Gastrocnemius medialis (tissue), 4 donors: ENCODE data around the gene TIAM2. TPM values are rescaled to one million over a fixed set of nuclear protein-coding genes. Genes with fewer than 3 reads are reported as not detected.

Source experiments
- ATAC-seq, 2 donors: fragments of 150-250 bp; one replicate each; pipeline ENCODE4 v1.9.1; 2016
- DNase-seq, 2 donors: peaks; one replicate each; pipeline ENCODE4 v3.0.0-alpha.2; 2019
- H3K27ac ChIP-seq, 4 donors: fragments of 200-600 bp; sonication (generic); 1 replicate in 1 of 4; 2 replicates in 3 of 4; pipeline ENCODE4 v1.5.1; 2016 to 2018; ENCODE audit warnings: mild to moderate bottlenecking in 2 of 4, moderate library complexity in 1 of 4
- H3K27me3 ChIP-seq, 3 donors: fragments of 200-600 bp; sonication (generic) in 2 of 3; 1 replicate in 1 of 3; 2 replicates in 2 of 3; pipeline versions ENCODE4 v1.5.1 to v1.6.0; 2016 to 2019; ENCODE audit warnings: mild to moderate bottlenecking in 1 of 3, moderate library complexity in 1 of 3
- H3K36me3 ChIP-seq, 2 donors: fragments of 200-600 bp; sonication (generic) in 1 of 2; one replicate each; pipeline ENCODE4 v1.5.1; 2017 to 2018
- H3K4me1 ChIP-seq, 2 donors: fragments of 200-600 bp; sonication (generic) in 1 of 2; one replicate each; pipeline ENCODE4 v1.5.1; 2016 to 2017; ENCODE audit warnings: mild to moderate bottlenecking in 2 of 2
- H3K4me3 ChIP-seq, 4 donors: fragments of 200-600 bp; sonication (generic) in 3 of 4; 1 replicate in 1 of 4; 2 replicates in 3 of 4; pipeline ENCODE4 v1.5.1; 2016 to 2019; ENCODE audit warnings: mild to moderate bottlenecking in 2 of 4
- H3K9me3 ChIP-seq, 3 donors: fragments of 200-600 bp; sonication (generic) in 2 of 3; 1 replicate in 1 of 3; 2 replicates in 2 of 3; pipeline ENCODE4 v1.5.1; 2016 to 2019
- POLR2A ChIP-seq, 2 donors: fragments of 450-650 bp; IDR thresholded peaks; one replicate each; pipeline ENCODE4 v1.6.1; 2017; ENCODE audit warnings: antibody characterized with exemption in 2 of 2, mild to moderate bottlenecking in 2 of 2, moderate library complexity in 2 of 2
- in situ Hi-C, 4 donors: fragments of 200-750 bp; cut with MboI; loops; one replicate each; pipeline versions ENCODE4 v1.15.0 to v1.8.0; 2017; ENCODE audit warnings: low sequenced_read_pairs in 4 of 4
- intact Hi-C: fragments of 100-400 bp; cut with DNase I; formaldehyde crosslinking; loops from one replicate; pipeline ENCODE4 v1.15.1; 2023; ENCODE audit warnings: low total_unique reads
- total RNA-seq, 4 donors: library from RNA; depleted of rRNA; stranded (reverse); fragments of >200 nt; gene quantifications; one replicate each; pipeline versions ENCODE4 v1.1.0 to v1.2.3, GENCODE V29; 2016
- TF ChIP-seq, protein P1 (sequence below), 5 experiments: fragments of 450-650 bp in 3 of 5; fragments of 200-600 bp in 2 of 5; sonication (generic) in 2 of 5; IDR thresholded peaks in 4 of 5; conservative IDR thresholded peaks in 1 of 5; 1 replicate in 4 of 5; 2 replicates in 1 of 5; pipeline ENCODE4 v1.5.1; 2016 to 2019; ENCODE audit warnings: antibody characterized with exemption in 5 of 5, mild to moderate bottlenecking in 3 of 5, moderate library complexity in 3 of 5

Gene TIAM2
- total RNA-seq, 4 donors from 2014 or later: 4.4 to 18.8 (median 13.6) TPM

DNA sequence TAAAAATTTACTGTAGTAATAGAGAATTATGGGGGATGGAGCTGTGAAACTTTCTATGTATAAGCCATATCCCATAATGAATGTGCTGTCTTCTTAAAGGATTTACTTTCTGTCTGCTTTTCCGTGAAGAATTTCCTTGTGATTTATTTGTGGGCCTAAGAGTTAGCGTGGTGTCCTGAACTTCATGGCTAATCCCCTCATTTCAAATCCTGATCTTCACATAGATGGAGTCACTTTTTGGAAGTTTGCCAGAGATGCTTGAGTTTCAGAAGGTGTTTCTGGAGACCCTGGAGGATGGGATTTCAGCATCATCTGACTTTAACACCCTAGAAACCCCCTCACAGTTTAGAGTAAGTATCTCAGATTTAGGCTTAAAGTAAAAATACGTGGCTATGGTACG, 249.3 kb downstream of the TIAM2 start:
- intact Hi-C loops (no loop called here), in situ Hi-C loops (loop anchor here in 1 of 4 donors (10.0 kb wide), 1 partner anchor 70 kb away; no protein-coding TSS in a partner anchor)
- TF ChIP-seq, protein P1, sequence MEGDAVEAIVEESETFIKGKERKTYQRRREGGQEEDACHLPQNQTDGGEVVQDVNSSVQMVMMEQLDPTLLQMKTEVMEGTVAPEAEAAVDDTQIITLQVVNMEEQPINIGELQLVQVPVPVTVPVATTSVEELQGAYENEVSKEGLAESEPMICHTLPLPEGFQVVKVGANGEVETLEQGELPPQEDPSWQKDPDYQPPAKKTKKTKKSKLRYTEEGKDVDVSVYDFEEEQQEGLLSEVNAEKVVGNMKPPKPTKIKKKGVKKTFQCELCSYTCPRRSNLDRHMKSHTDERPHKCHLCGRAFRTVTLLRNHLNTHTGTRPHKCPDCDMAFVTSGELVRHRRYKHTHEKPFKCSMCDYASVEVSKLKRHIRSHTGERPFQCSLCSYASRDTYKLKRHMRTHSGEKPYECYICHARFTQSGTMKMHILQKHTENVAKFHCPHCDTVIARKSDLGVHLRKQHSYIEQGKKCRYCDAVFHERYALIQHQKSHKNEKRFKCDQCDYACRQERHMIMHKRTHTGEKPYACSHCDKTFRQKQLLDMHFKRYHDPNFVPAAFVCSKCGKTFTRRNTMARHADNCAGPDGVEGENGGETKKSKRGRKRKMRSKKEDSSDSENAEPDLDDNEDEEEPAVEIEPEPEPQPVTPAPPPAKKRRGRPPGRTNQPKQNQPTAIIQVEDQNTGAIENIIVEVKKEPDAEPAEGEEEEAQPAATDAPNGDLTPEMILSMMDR (IDR thresholded peaks at IDR 0.05 in 4 of 5, conservative IDR thresholded peaks at IDR 0.05 in 1 of 5): no peak
- TF ChIP-seq POLR2A (IDR thresholded peaks at IDR 0.05): no peak
- H3K4me3 ChIP-seq: no peak overlapping the region
- peaks cover 0 to 22% of the 10 kb centered on the region in 2 donors for H3K36me3 ChIP-seq
- no peaks in the 10 kb centered on the region for H3K4me1 ChIP-seq
- H3K27ac ChIP-seq: no peak overlapping the region
- no peaks in the 10 kb centered on the region for H3K9me3 ChIP-seq
- no peak for DNase-seq
- no peak for ATAC-seq
- H3K27me3 ChIP-seq: no peaks in the 10 kb centered on the region

DNA sequence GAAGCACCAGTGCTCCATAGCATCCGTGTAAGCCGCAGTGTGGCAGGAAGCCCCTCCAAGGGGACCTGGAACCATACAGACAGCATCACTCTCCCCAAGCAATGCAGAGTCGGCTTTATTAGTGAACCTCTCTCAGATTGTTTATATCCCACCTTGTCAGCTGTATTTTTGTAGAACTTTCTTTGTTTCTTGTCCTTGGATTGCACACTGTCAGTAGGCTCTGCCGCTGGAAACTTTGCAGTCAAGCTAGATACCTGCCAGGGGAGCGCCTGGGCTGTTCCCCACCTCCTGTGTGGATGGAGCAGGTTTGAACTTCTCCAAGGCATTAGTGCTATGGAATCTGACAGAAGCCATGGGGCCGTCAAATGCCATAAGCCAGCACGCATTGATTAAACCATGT, 250.1 kb downstream of the TIAM2 start:
- H3K4me3 ChIP-seq: no peak overlapping the region
- TF ChIP-seq, protein P1 (IDR thresholded peaks at IDR 0.05 in 4 of 5, conservative IDR thresholded peaks at IDR 0.05 in 1 of 5): no peak
- TF ChIP-seq POLR2A (IDR thresholded peaks at IDR 0.05): no peak
- intact Hi-C loops (no loop called here), in situ Hi-C loops (loop anchor here in 1 of 4 donors (10.0 kb wide), 1 partner anchor 70 kb away; no protein-coding TSS in a partner anchor)
- H3K9me3 ChIP-seq: no peaks in the 10 kb centered on the region
- no peak overlapping the region for H3K27ac ChIP-seq
- ATAC-seq (no peak), DNase-seq (no peak)
- no peaks in the 10 kb centered on the region for H3K4me1 ChIP-seq
- H3K27me3 ChIP-seq: no peaks in the 10 kb centered on the region
- H3K36me3 ChIP-seq: peaks cover 0 to 22% of the 10 kb centered on the region in 2 donors

DNA sequence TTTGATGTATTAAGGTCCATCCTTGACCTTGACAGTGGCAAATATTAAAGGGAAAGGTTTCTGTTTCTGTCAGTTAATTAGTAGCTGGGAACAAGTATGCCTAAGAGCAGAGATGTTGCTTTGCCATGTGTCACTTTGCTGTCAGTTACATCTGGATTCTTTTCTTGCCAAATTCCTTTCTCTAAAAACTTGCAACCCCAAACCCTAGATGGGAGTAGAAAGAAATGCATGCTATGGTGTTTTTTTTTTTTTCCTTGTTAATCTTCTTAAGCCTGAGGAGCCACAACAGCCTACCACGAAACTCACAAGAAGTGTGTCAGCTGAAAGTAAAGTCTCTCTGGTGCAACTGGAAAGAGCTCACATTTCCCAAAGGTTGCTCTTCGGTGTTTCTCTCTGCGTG, 250.7 kb downstream of the TIAM2 start:
- no peaks in the 10 kb centered on the region for H3K4me1 ChIP-seq
- intact Hi-C loops: no loop called here
- TF ChIP-seq, protein P1 (IDR thresholded peaks at IDR 0.05 in 4 of 5, conservative IDR thresholded peaks at IDR 0.05 in 1 of 5): no peak
- no peak for TF ChIP-seq POLR2A (IDR thresholded peaks at IDR 0.05)
- ATAC-seq (no peak), DNase-seq (no peak)
- no peaks in the 10 kb centered on the region for H3K9me3 ChIP-seq
- H3K4me3 ChIP-seq: no peak overlapping the region
- in situ Hi-C loops: loop anchor here in 1 of 4 donors (10.0 kb wide), 1 partner anchor 71 kb away; no protein-coding TSS in a partner anchor
- H3K27ac ChIP-seq: no peak overlapping the region
- no peaks in the 10 kb centered on the region for H3K27me3 ChIP-seq
- H3K36me3 ChIP-seq: peaks cover 0 to 22% of the 10 kb centered on the region in 2 donors

GRCh38 chr6:155246825-155247224, 251.7 kb downstream of the TIAM2 start:
- DNase-seq (no peak), ATAC-seq (no peak)
- no peak overlapping the region for H3K4me3 ChIP-seq
- no peak overlapping the region for H3K27ac ChIP-seq
- H3K9me3 ChIP-seq: no peaks in the 10 kb centered on the region
- in situ Hi-C loops (loop anchor here in 1 of 4 donors (10.0 kb wide), 1 partner anchor 72 kb away; no protein-coding TSS in a partner anchor), intact Hi-C loops (no loop called here)
- H3K27me3 ChIP-seq: no peaks in the 10 kb centered on the region
- no peaks in the 10 kb centered on the region for H3K4me1 ChIP-seq
- TF ChIP-seq, protein P1 (IDR thresholded peaks at IDR 0.05 in 4 of 5, conservative IDR thresholded peaks at IDR 0.05 in 1 of 5): no peak
- TF ChIP-seq POLR2A (IDR thresholded peaks at IDR 0.05): no peak
- peaks cover 0 to 28% of the 10 kb centered on the region in 2 donors for H3K36me3 ChIP-seq

DNA sequence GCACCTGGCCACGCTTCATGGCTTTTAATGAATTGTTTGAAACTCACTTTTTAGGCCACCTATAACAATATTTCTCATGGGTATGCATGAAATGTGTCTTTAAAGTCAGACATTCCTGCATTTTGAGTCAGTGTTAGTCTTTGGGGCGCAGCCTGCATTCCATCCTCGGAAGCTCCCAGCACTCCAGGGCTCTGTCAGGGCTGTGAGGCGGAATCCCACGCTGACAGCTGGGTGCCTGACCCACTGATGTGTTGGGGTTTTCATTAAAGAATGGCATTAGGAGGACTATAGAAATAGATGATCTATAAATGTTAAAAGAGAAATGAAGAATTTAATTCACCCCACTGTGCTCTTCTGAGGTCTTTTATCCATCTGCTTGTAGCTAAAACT, 252.5 kb downstream of the TIAM2 start:
- Histone ChIP-seq H3K4me3 (no peak overlapping the region), H3K4me1 (peaks cover 0 to under 1% of the 10 kb centered on the region in 2 donors), H3K27me3 (no peaks in the 10 kb centered on the region), H3K36me3 (peaks cover 0 to 36% of the 10 kb centered on the region in 2 donors), H3K9me3 (no peaks in the 10 kb centered on the region), H3K27ac (no peak overlapping the region)
- intact Hi-C loops: loop anchor here (1.0 kb wide), 1 partner anchor 70 kb away; no protein-coding TSS in a partner anchor
- DNase-seq: no peak
- in situ Hi-C loops: loop anchor here in 1 of 4 donors (10.0 kb wide), 1 partner anchor 73 kb away; no protein-coding TSS in a partner anchor
- TF ChIP-seq, protein P1 (IDR thresholded peaks at IDR 0.05 in 4 of 5, conservative IDR thresholded peaks at IDR 0.05 in 1 of 5): no peak
- TF ChIP-seq POLR2A (IDR thresholded peaks at IDR 0.05): no peak
- no peak for ATAC-seq
